OCI-LY7 (cell line): ENCODE results near the gene BEAN1. TPM values are rescaled to one million over a fixed set of nuclear protein-coding genes. Genes with fewer than 3 reads are reported as not detected.

Source experiments
- BruUV-seq: library from RNA; stranded (reverse); fragments of 400-500 nt; replicated peaks from 2 replicates; lab custom pipeline; 2021; lab: Mats Ljungman, UMichigan
- CTCF ChIA-PET: fragments of 300-600 bp; sonication (Branson Sonifier 250); formaldehyde crosslinking; loops from one replicate; lab custom pipeline; 2022; ENCODE audit warnings: antibody characterized with exemption; ENCODE audit not compliant: unreplicated experiment; lab: Charles Lee
- POLR2A ChIA-PET: fragments of 300-600 bp; sonication (Branson Sonifier 250); formaldehyde crosslinking; loops from one replicate; lab custom pipeline; 2022; ENCODE audit warnings: antibody characterized with exemption; lab: Charles Lee
- DNase-seq: peaks from one replicate; pipeline ENCODE4 v3.0.0-alpha.2; 2015; ENCODE audit warnings: low spot score
- H2AFZ ChIP-seq: fragments of 200-600 bp; sonication (generic), shearing (Covaris generic); 2 replicates; pipeline ENCODE4 v1.6.1; 2014; ENCODE audit warnings: mild to moderate bottlenecking, antibody characterized with exemption, low read length, moderate library complexity
- H3K27ac ChIP-seq: fragments of 200-600 bp; sonication (generic); 2 replicates; pipeline ENCODE4 v1.5.1; 2014; ENCODE audit warnings: mixed run types, low read depth, mild to moderate bottlenecking, moderate library complexity, low read length, inconsistent platforms; ENCODE audit not compliant: poor library complexity, severe bottlenecking
- H3K36me3 ChIP-seq: fragments of 200-600 bp; sonication (generic); 2 replicates; pipeline ENCODE4 v1.6.1; 2014; ENCODE audit warnings: mild to moderate bottlenecking, antibody characterized with exemption, low read length, moderate library complexity, mixed read lengths; ENCODE audit not compliant: insufficient read depth
- H3K4me1 ChIP-seq: fragments of 200-600 bp; sonication (generic); 2 replicates; pipeline ENCODE4 v1.5.1; 2014; ENCODE audit warnings: mild to moderate bottlenecking, low read length; ENCODE audit not compliant: insufficient read depth, poor library complexity, severe bottlenecking
- H3K4me2 ChIP-seq: fragments of 200-600 bp; sonication (generic); 2 replicates; pipeline ENCODE4 v1.6.1; 2014; ENCODE audit warnings: mild to moderate bottlenecking, low read length
- H3K4me3 ChIP-seq: fragments of 200-600 bp; sonication (generic); 2 replicates; pipeline ENCODE4 v1.5.1; 2014; ENCODE audit warnings: mild to moderate bottlenecking, low read depth, low read length; ENCODE audit not compliant: poor library complexity, severe bottlenecking
- H3K79me2 ChIP-seq: fragments of 200-600 bp; sonication (generic); 2 replicates; pipeline ENCODE4 v1.6.1; 2016; ENCODE audit warnings: low read depth, mild to moderate bottlenecking, low read length, moderate library complexity, mixed read lengths; ENCODE audit not compliant: insufficient read depth
- H3K9me2 ChIP-seq: fragments of 200-600 bp; sonication (generic); 2 replicates; pipeline ENCODE4 v1.6.1; 2016; ENCODE audit warnings: mild to moderate bottlenecking, low read length, mixed read lengths; ENCODE audit not compliant: insufficient read depth
- H3K9me3 ChIP-seq: fragments of 200-600 bp; sonication (generic); 2 replicates; pipeline ENCODE4 v1.6.1; 2014; ENCODE audit warnings: mild to moderate bottlenecking, mixed run types, low read length, mixed read lengths
- H4K20me1 ChIP-seq: fragments of 200-600 bp; sonication (generic); 2 replicates; pipeline ENCODE4 v1.6.1; 2014; ENCODE audit warnings: mild to moderate bottlenecking, antibody characterized with exemption, low read length, moderate library complexity, mixed read lengths; ENCODE audit not compliant: insufficient read depth
- CTCF ChIP-seq: fragments of 200-600 bp; sonication (generic); conservative IDR thresholded peaks from 2 replicates; pipeline ENCODE4 v1.5.1; 2014; ENCODE audit warnings: mild to moderate bottlenecking, antibody characterized with exemption, low read length, moderate library complexity, mixed read lengths
- EZH2phosphoT487 ChIP-seq: fragments of 200-600 bp; sonication (generic); IDR thresholded peaks from 2 replicates; pipeline ENCODE4 v1.6.1; 2018; ENCODE audit warnings: low read depth, borderline replicate concordance, mild to moderate bottlenecking, mixed run types, antibody characterized with exemption, low read length, moderate library complexity, mixed read lengths
- intact Hi-C: fragments of 100-400 bp; cut with micrococcal nuclease; formaldehyde crosslinking; loops from one replicate; pipeline ENCODE4 v1.10.0; 2022; ENCODE audit not compliant: unreplicated experiment
- total RNA-seq, 2 experiments: library from RNA; depleted of rRNA in 1 of 2; stranded (reverse); fragments of >200 nt in 1 of 2; shearing (Covaris generic) in 1 of 2; gene quantifications; 2 replicates each; pipeline ENCODE4 v1.2.3, GENCODE V29; 2014 to 2022

Gene BEAN1
- total RNA-seq, 2 experiments from 2014 or later, result 0.13 TPM; not detected in 1

- intact Hi-C loops, result no loop called here
- ChIA-PET CTCF (no interaction called here), POLR2A (interaction anchor here (0.6 to 0.7 kb wide), 2 partner anchors 12 to 24 kb away, joined by 3 read pairs; no protein-coding TSS in a partner anchor)
- H3K79me2 ChIP-seq, result no peaks in the 10 kb centered on the region
- no peaks in the 10 kb centered on the region for H3K9me3 ChIP-seq
- no peak overlapping the region for H3K4me3 ChIP-seq
- no peak overlapping the region for H3K4me2 ChIP-seq
- no peak overlapping the region for H3K27ac ChIP-seq
- H3K36me3 ChIP-seq, result no peaks in the 10 kb centered on the region
- BruUV-seq, result no TSS peak
- no peak for DNase-seq
- H3K9me2 ChIP-seq, result no peaks in the 10 kb centered on the region
- no peaks in the 10 kb centered on the region for H3K4me1 ChIP-seq
- no peak for TF ChIP-seq CTCF
- TF ChIP-seq EZH2phosphoT487, result no peak
- no peak overlapping the region for H2AFZ ChIP-seq
- no peaks in the 10 kb centered on the region for H4K20me1 ChIP-seq
These were observed 59.2 kb downstream of the BEAN1 start for GRCh38 chr16:66486199-66486772.

GRCh38 chr16:66486773-66487579 lies 59.9 kb downstream of the BEAN1 start:
- H3K4me3 ChIP-seq, result no peak overlapping the region
- ChIA-PET CTCF (no interaction called here), POLR2A (interaction anchor here (0.6 to 0.9 kb wide), 3 partner anchors 12 to 126 kb away, joined by 3 read pairs; no protein-coding TSS in a partner anchor)
- H3K27ac ChIP-seq, result no peak overlapping the region
- intact Hi-C loops, result no loop called here
- H3K79me2 ChIP-seq, result no peaks in the 10 kb centered on the region
- H3K36me3 ChIP-seq, result no peaks in the 10 kb centered on the region
- H3K9me3 ChIP-seq, result no peaks in the 10 kb centered on the region
- no peak overlapping the region for H3K4me2 ChIP-seq
- H3K4me1 ChIP-seq, result no peaks in the 10 kb centered on the region
- H4K20me1 ChIP-seq, result no peaks in the 10 kb centered on the region
- H2AFZ ChIP-seq, result no peak overlapping the region
- DNase-seq, result no peak
- TF ChIP-seq CTCF (no peak), EZH2phosphoT487 (no peak)
- H3K9me2 ChIP-seq, result no peaks in the 10 kb centered on the region
- BruUV-seq, result no TSS peak
